CD4-positive, alpha-beta T cell (primary cell): ENCODE results near the gene FIG4. TPM values are rescaled to one million over a fixed set of nuclear protein-coding genes. Genes with fewer than 3 reads are reported as not detected.

Source experiments
- ATAC-seq: fragments of 200-7000 bp; cut with Tn5 transposase; one replicate; pipeline ENCODE4 v1.10.0; 2022; ENCODE audit warnings: mild to moderate bottlenecking; ENCODE audit not compliant: poor library complexity
- CTCF ChIA-PET: fragments of 350-600 bp; sonication (Branson Sonifier 250); formaldehyde crosslinking; loops from one replicate; lab custom pipeline; 2021; ENCODE audit warnings: antibody characterized with exemption, inconsistent platforms; lab: Charles Lee
- POLR2A ChIA-PET: fragments of 350-600 bp; sonication (Branson Sonifier 250); formaldehyde crosslinking; loops from one replicate; lab custom pipeline; 2021; ENCODE audit warnings: antibody characterized with exemption, inconsistent platforms; lab: Charles Lee
- DNase-seq, 14 experiments: peaks; one replicate each; pipeline ENCODE4 v3.0.0-alpha.2; 2013 to 2020; ENCODE audit warnings: mixed read lengths in 2 of 14
- H3K27ac ChIP-seq, 2 donors: one replicate each; pipeline versions ENCODE4 v1.5.1 to v1.7.0; 2013; ENCODE audit warnings: low read length in 2 of 2, low read depth in 1 of 2, mild to moderate bottlenecking in 1 of 2
- H3K27me3 ChIP-seq, 2 experiments: 1 replicate in 1 of 2; 2 replicates in 1 of 2; pipeline versions ENCODE4 v1.6.1 to v1.7.0; 2013; ENCODE audit warnings: low read length in 2 of 2, control low read depth in 1 of 2, mild to moderate bottlenecking in 1 of 2, moderate library complexity in 1 of 2; ENCODE audit not compliant: insufficient read depth in 2 of 2, control insufficient read depth in 1 of 2
- H3K36me3 ChIP-seq: one replicate; pipeline ENCODE4 v1.6.1; 2013; ENCODE audit warnings: low read length, control low read depth; ENCODE audit not compliant: insufficient read depth
- H3K4me1 ChIP-seq: one replicate; pipeline ENCODE4 v1.6.1; 2013; ENCODE audit warnings: low read length, control low read depth; ENCODE audit not compliant: insufficient read depth
- H3K4me3 ChIP-seq: one replicate; pipeline ENCODE4 v1.5.1; 2013; ENCODE audit warnings: mild to moderate bottlenecking, low read length, moderate library complexity
- H3K9me3 ChIP-seq, 2 experiments: 1 replicate in 1 of 2; 2 replicates in 1 of 2; pipeline versions ENCODE4 v1.6.1 to v1.7.0; 2013; ENCODE audit warnings: low read length in 2 of 2, mild to moderate bottlenecking in 2 of 2, control low read depth in 1 of 2, moderate library complexity in 1 of 2; ENCODE audit not compliant: control insufficient read depth in 1 of 2, insufficient read depth in 1 of 2
- H3K27ac Mint-ChIP-seq: one replicate; pipeline ENCODE4 v1.8.0; 2020; ENCODE audit warnings: mixed read lengths
- H3K27me3 Mint-ChIP-seq: one replicate; pipeline ENCODE4 v1.8.0; 2021; ENCODE audit warnings: mixed read lengths
- H3K36me3 Mint-ChIP-seq: one replicate; pipeline ENCODE4 v1.8.0; 2021; ENCODE audit warnings: low read depth, mixed read lengths
- H3K4me1 Mint-ChIP-seq: one replicate; pipeline ENCODE4 v1.8.0; 2021; ENCODE audit warnings: low read depth, mixed read lengths
- H3K4me3 Mint-ChIP-seq: one replicate; pipeline ENCODE4 v1.8.0; 2020; ENCODE audit warnings: mild to moderate bottlenecking, mixed read lengths
- H3K9me3 Mint-ChIP-seq: one replicate; pipeline ENCODE4 v1.8.0; 2020; ENCODE audit warnings: mixed read lengths
- intact Hi-C, 2 experiments: fragments of 100-400 bp; cut with DNase I in 1 of 2; cut with micrococcal nuclease in 1 of 2; formaldehyde crosslinking; loops; one replicate each; pipeline versions ENCODE4 v1.15.1 to v1.9.0; 2023 to 2025; cut with DNase I, micrococcal nuclease
- total RNA-seq, 174 experiments: library from RNA in 2 of 174; stranded (reverse) in 2 of 174; gene quantifications; one replicate each; pipeline ENCODE4 v1.2.3 and lab custom pipeline; 2021 to 2026
- TF ChIP-seq, protein P1 (sequence below): fragments of 200-600 bp; IDR thresholded peaks from one replicate; pipeline ENCODE4 v1.8.0; 2022; ENCODE audit warnings: antibody characterized with exemption, mild to moderate bottlenecking

The FIG4 gene
- total RNA-seq, 2 experiments from 2014 or later, result 3.3 to 4.0 TPM

GRCh38 chr6:109870089-109870410 is 179.0 kb downstream of the FIG4 start:
- Histone ChIP-seq H3K27me3 (peaks cover 2 to 4% of the 10 kb centered on the region in 2 experiments), H3K4me1 (no peaks in the 10 kb centered on the region), H3K36me3 (no peaks in the 10 kb centered on the region), H3K9me3 (no peaks in the 10 kb centered on the region), H3K27ac (no peak overlapping the region), H3K4me3 (no peak overlapping the region)
- POLR2A ChIA-PET, result no interaction called here
- Mint-ChIP-seq H3K4me1 (no peaks in the 10 kb centered on the region), H3K4me3 (no peak overlapping the region), H3K27ac (no peak overlapping the region), H3K9me3 (no peaks in the 10 kb centered on the region), H3K27me3 (peaks cover 24% of the 10 kb centered on the region), H3K36me3 (no peaks in the 10 kb centered on the region)
- no peak for DNase-seq
- intact Hi-C loops, result no loop called here
- ATAC-seq, result no peak
- TF ChIP-seq, protein P1, sequence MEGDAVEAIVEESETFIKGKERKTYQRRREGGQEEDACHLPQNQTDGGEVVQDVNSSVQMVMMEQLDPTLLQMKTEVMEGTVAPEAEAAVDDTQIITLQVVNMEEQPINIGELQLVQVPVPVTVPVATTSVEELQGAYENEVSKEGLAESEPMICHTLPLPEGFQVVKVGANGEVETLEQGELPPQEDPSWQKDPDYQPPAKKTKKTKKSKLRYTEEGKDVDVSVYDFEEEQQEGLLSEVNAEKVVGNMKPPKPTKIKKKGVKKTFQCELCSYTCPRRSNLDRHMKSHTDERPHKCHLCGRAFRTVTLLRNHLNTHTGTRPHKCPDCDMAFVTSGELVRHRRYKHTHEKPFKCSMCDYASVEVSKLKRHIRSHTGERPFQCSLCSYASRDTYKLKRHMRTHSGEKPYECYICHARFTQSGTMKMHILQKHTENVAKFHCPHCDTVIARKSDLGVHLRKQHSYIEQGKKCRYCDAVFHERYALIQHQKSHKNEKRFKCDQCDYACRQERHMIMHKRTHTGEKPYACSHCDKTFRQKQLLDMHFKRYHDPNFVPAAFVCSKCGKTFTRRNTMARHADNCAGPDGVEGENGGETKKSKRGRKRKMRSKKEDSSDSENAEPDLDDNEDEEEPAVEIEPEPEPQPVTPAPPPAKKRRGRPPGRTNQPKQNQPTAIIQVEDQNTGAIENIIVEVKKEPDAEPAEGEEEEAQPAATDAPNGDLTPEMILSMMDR, result no peak
- CTCF ChIA-PET, result no interaction called here

GRCh38 chr6:109872549-109872948 is 181.5 kb downstream of the FIG4 start:
- Mint-ChIP-seq H3K9me3 (no peaks in the 10 kb centered on the region), H3K27ac (no peak overlapping the region), H3K36me3 (no peaks in the 10 kb centered on the region), H3K4me1 (no peaks in the 10 kb centered on the region), H3K27me3 (peaks cover 21% of the 10 kb centered on the region), H3K4me3 (no peak overlapping the region)
- H3K4me1 ChIP-seq, result no peaks in the 10 kb centered on the region
- no peak overlapping the region for H3K27ac ChIP-seq
- DNase-seq (no peak), ATAC-seq (no peak)
- no peaks in the 10 kb centered on the region for H3K9me3 ChIP-seq
- intact Hi-C loops, result no loop called here
- ChIA-PET CTCF (no interaction called here), POLR2A (no interaction called here)
- TF ChIP-seq, protein P1, result no peak
- no peak overlapping the region for H3K4me3 ChIP-seq
- H3K27me3 ChIP-seq, result peaks cover 0 to 2% of the 10 kb centered on the region in 2 experiments
- no peaks in the 10 kb centered on the region for H3K36me3 ChIP-seq

- DNase-seq (no peak), ATAC-seq (no peak)
- ChIA-PET POLR2A (no interaction called here), CTCF (no interaction called here)
- Mint-ChIP-seq H3K27ac (no peak overlapping the region), H3K36me3 (no peaks in the 10 kb centered on the region), H3K4me1 (no peaks in the 10 kb centered on the region), H3K4me3 (no peak overlapping the region), H3K9me3 (no peaks in the 10 kb centered on the region), H3K27me3 (peaks cover 26% of the 10 kb centered on the region)
- no peak overlapping the region for H3K4me3 ChIP-seq
- intact Hi-C loops, result no loop called here
- H3K27me3 ChIP-seq, result peaks cover 0 to 2% of the 10 kb centered on the region in 2 experiments
- TF ChIP-seq, protein P1, result no peak
- H3K27ac ChIP-seq, result no peak overlapping the region
- H3K36me3 ChIP-seq, result no peaks in the 10 kb centered on the region
- no peaks in the 10 kb centered on the region for H3K4me1 ChIP-seq
- H3K9me3 ChIP-seq, result no peaks in the 10 kb centered on the region
Measured at GRCh38 chr6:109872968-109873545, 182.0 kb downstream of the FIG4 start.
